ENCODE data around the gene TNNC1.

- TF ChIP-seq FOXM1 (IDR thresholded peaks at IDR 0.05; ENCODE audit: low read depth, low read length) (no peak), GABPA (IDR thresholded peaks at IDR 0.05; ENCODE audit: low read depth) (no peak), MXI1 (IDR thresholded peaks at IDR 0.05; ENCODE audit: low read depth, low read length) (no peak), RAD21 (IDR thresholded peaks at IDR 0.05; ENCODE audit: insufficient read depth, low read depth, low read length) (no peak), JUNB (IDR thresholded peaks at IDR 0.05) (no peak), POLR2A (IDR thresholded peaks at IDR 0.05; ENCODE audit: low read depth, low read length) (no peak), SIN3A (IDR thresholded peaks at IDR 0.05; ENCODE audit: low read depth, low read length) (no peak), EZH2 (IDR thresholded peaks at IDR 0.05; ENCODE audit: borderline replicate concordance, control insufficient read depth, low read depth, low read length) (no peak), POLR2AphosphoS5 (IDR thresholded peaks at IDR 0.05; ENCODE audit: low read length) (no peak), TAF1 (IDR thresholded peaks at IDR 0.05; ENCODE audit: borderline replicate concordance, low read depth, low read length) (no peak), SMC3 (IDR thresholded peaks at IDR 0.05; ENCODE audit: borderline replicate concordance, low read length) (no peak)
- TF ChIP-seq, protein P1, sequence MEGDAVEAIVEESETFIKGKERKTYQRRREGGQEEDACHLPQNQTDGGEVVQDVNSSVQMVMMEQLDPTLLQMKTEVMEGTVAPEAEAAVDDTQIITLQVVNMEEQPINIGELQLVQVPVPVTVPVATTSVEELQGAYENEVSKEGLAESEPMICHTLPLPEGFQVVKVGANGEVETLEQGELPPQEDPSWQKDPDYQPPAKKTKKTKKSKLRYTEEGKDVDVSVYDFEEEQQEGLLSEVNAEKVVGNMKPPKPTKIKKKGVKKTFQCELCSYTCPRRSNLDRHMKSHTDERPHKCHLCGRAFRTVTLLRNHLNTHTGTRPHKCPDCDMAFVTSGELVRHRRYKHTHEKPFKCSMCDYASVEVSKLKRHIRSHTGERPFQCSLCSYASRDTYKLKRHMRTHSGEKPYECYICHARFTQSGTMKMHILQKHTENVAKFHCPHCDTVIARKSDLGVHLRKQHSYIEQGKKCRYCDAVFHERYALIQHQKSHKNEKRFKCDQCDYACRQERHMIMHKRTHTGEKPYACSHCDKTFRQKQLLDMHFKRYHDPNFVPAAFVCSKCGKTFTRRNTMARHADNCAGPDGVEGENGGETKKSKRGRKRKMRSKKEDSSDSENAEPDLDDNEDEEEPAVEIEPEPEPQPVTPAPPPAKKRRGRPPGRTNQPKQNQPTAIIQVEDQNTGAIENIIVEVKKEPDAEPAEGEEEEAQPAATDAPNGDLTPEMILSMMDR (IDR thresholded peaks at IDR 0.05 in 2 of 3, conservative IDR thresholded peaks at IDR 0.05 in 1 of 3; ENCODE audit: control insufficient read depth in 2 of 3, extremely low read depth in 1 of 3, insufficient read depth in 1 of 3, low read depth in 3 of 3, low read length in 3 of 3) = no peak
- TF ChIP-seq, protein P2, sequence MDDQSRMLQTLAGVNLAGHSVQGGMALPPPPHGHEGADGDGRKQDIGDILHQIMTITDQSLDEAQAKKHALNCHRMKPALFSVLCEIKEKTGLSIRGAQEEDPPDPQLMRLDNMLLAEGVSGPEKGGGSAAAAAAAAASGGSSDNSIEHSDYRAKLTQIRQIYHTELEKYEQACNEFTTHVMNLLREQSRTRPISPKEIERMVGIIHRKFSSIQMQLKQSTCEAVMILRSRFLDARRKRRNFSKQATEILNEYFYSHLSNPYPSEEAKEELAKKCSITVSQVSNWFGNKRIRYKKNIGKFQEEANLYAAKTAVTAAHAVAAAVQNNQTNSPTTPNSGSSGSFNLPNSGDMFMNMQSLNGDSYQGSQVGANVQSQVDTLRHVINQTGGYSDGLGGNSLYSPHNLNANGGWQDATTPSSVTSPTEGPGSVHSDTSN (IDR thresholded peaks at IDR 0.05; ENCODE audit: insufficient replicate concordance, low read depth, low read length) = no peak
Observed at GRCh38 chr3:52477796-52478095, 23.9 kb upstream of the TNNC1 start.
